CD14-positive monocyte (primary cell): ENCODE results near the gene HORMAD2. TPM values are rescaled to one million over a fixed set of nuclear protein-coding genes. Genes with fewer than 3 reads are reported as not detected.

ENCODE experiments used
- DNase-seq, 3 donors: peaks; one replicate each; pipeline ENCODE4 v3.0.0-alpha.2; 2011 to 2022
- H2AFZ ChIP-seq: 2 replicates; pipeline ENCODE4 v1.6.0; 2012; ENCODE audit warnings: mild to moderate bottlenecking, low read depth, low read length, inconsistent platforms; ENCODE audit not compliant: insufficient read depth, poor library complexity, severe bottlenecking
- H3K27ac ChIP-seq, 2 donors: 1 replicate in 1 of 2; 2 replicates in 1 of 2; pipeline ENCODE4 v1.5.1; 2012 to 2013; ENCODE audit warnings: low read length in 2 of 2, control low read depth in 1 of 2, inconsistent platforms in 1 of 2, low read depth in 1 of 2, mild to moderate bottlenecking in 1 of 2
- H3K27me3 ChIP-seq, 2 donors: one replicate each; pipeline versions ENCODE4 v1.6.0 to v1.6.1; 2011 to 2013; ENCODE audit warnings: low read length in 2 of 2; ENCODE audit not compliant: control insufficient read depth in 2 of 2, insufficient read depth in 2 of 2
- H3K36me3 ChIP-seq, 2 donors: replicated peaks in 1 of 2; 1 replicate in 1 of 2; 2 replicates in 1 of 2; pipeline versions ENCODE4 v1.5.1 to v1.6.1; 2012 to 2013; ENCODE audit warnings: low read length in 2 of 2, control low read depth in 1 of 2, inconsistent platforms in 1 of 2, mild to moderate bottlenecking in 1 of 2; ENCODE audit not compliant: insufficient read depth in 2 of 2, control insufficient read depth in 1 of 2
- H3K4me1 ChIP-seq, 2 donors: 1 replicate in 1 of 2; 2 replicates in 1 of 2; pipeline versions ENCODE4 v1.5.1 to v1.6.1; 2012 to 2013; ENCODE audit warnings: low read length in 2 of 2, control low read depth in 1 of 2, inconsistent platforms in 1 of 2, mild to moderate bottlenecking in 1 of 2, moderate library complexity in 1 of 2; ENCODE audit not compliant: insufficient read depth in 2 of 2, control insufficient read depth in 1 of 2
- H3K4me2 ChIP-seq: replicated peaks from 2 replicates; pipeline ENCODE3; 2012; ENCODE audit warnings: low read length, moderate library complexity, mild to moderate bottlenecking; ENCODE audit not compliant: poor library complexity, severe bottlenecking; ENCODE audit errors: extremely low read depth
- H3K4me3 ChIP-seq, 3 experiments: fragments of 200-600 bp in 1 of 3; sonication (generic) in 1 of 3; replicated peaks in 1 of 3; 1 replicate in 2 of 3; 2 replicates in 1 of 3; pipeline ENCODE4 v1.5.1; 2011 to 2013; ENCODE audit warnings: low read length in 3 of 3, mild to moderate bottlenecking in 3 of 3, control low read depth in 2 of 3, low read depth in 2 of 3, inconsistent platforms in 1 of 3, moderate library complexity in 1 of 3
- H3K79me2 ChIP-seq: 2 replicates; pipeline ENCODE4 v1.6.0; 2012; ENCODE audit warnings: mild to moderate bottlenecking, control low read depth, inconsistent platforms, low read length, moderate library complexity; ENCODE audit not compliant: insufficient read depth
- H3K9ac ChIP-seq: 2 replicates; pipeline ENCODE4 v1.6.0; 2017; ENCODE audit warnings: low read length, mild to moderate bottlenecking; ENCODE audit not compliant: insufficient read depth, poor library complexity, severe bottlenecking
- H3K9me3 ChIP-seq, 2 donors: replicated peaks in 1 of 2; 1 replicate in 1 of 2; 2 replicates in 1 of 2; pipeline versions ENCODE4 v1.5.1 to v1.6.1; 2012 to 2013; ENCODE audit warnings: low read length in 2 of 2, control low read depth in 1 of 2; ENCODE audit not compliant: control insufficient read depth in 1 of 2, insufficient read depth in 1 of 2
- H4K20me1 ChIP-seq: 2 replicates; pipeline ENCODE4 v1.6.0; 2012; ENCODE audit warnings: mild to moderate bottlenecking, low read length, control low read depth, moderate library complexity; ENCODE audit not compliant: insufficient read depth
- H3K27ac Mint-ChIP-seq, 7 donors: one replicate each; pipeline ENCODE4 v1.8.0; 2020; ENCODE audit warnings: mild to moderate bottlenecking in 7 of 7, mixed read lengths in 7 of 7, moderate library complexity in 6 of 7, inconsistent platforms in 2 of 7
- H3K27me3 Mint-ChIP-seq, 3 donors: one replicate each; pipeline ENCODE4 v1.8.0; 2021 to 2022; ENCODE audit warnings: low read depth in 3 of 3, mild to moderate bottlenecking in 3 of 3, mixed read lengths in 3 of 3, moderate library complexity in 3 of 3, inconsistent platforms in 1 of 3
- H3K36me3 Mint-ChIP-seq, 2 donors: one replicate each; pipeline ENCODE4 v1.8.0; 2020; ENCODE audit warnings: mixed read lengths in 2 of 2, inconsistent platforms in 1 of 2, mild to moderate bottlenecking in 1 of 2
- H3K4me1 Mint-ChIP-seq: one replicate; pipeline ENCODE4 v1.8.0; 2020; ENCODE audit warnings: mild to moderate bottlenecking, mixed read lengths
- H3K4me3 Mint-ChIP-seq, 2 donors: one replicate each; pipeline ENCODE4 v1.8.0; 2020; ENCODE audit warnings: mild to moderate bottlenecking in 2 of 2, mixed read lengths in 2 of 2, moderate library complexity in 1 of 2
- H3K9me3 Mint-ChIP-seq, 7 donors: one replicate each; pipeline ENCODE4 v1.8.0; 2020 to 2022; ENCODE audit warnings: mixed read lengths in 7 of 7, mild to moderate bottlenecking in 6 of 7, moderate library complexity in 6 of 7, inconsistent platforms in 2 of 7
- WGBS: methylation state at CpG from one replicate; pipeline ENCODE4 v1.1.5; 2013; ENCODE audit warnings: missing lambda C conversion rate; ENCODE audit not compliant: insufficient coverage; 5-methylcytosine and 5-hydroxymethylcytosine counted together
- intact Hi-C, 2 donors: fragments of 100-400 bp; cut with micrococcal nuclease; formaldehyde crosslinking; loops; one replicate each; pipeline versions ENCODE4 v1.15.0 to v1.15.1; 2023
- polyA plus RNA-seq, 3 donors: library from polyadenylated mRNA; depleted of rRNA in 1 of 3; unstranded in 2 of 3; stranded (reverse) in 1 of 3; fragments of 300-500 nt in 2 of 3; fragments of >200 nt in 1 of 3; fragmentation: Illumina TruSeq in 2 of 3; gene quantifications; 1 replicate in 2 of 3; 2 replicates in 1 of 3; pipeline ENCODE4 v1.2.3, GENCODE V29; 2012 to 2021
- TF ChIP-seq, protein P1 (sequence below): fragments of 200-600 bp; IDR thresholded peaks from one replicate; pipeline ENCODE4 v1.8.0; 2022; ENCODE audit warnings: antibody characterized with exemption, mild to moderate bottlenecking

Gene HORMAD2
- polyA plus RNA-seq, 3 donors: not detected

DNA sequence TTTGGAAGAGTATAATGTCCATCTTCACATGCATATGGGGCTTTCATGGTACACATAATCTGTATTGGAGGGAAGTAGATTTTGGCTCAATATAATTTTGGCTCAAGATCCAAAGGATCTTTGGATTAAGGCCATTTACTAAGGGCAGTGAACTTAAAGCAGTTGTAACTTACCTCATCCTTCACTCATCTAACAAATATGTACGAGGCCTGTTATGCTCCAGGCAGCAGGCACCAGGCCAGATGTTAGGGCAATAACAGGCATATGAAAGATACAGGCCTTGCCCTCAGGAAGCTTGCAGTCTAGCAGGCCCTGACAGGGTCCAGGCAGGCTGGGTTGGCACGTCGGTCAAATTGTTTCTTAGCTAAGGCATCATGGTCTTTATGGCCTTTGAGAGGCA lies 121.7 kb downstream of the HORMAD2 start:
- TF ChIP-seq, protein P1, sequence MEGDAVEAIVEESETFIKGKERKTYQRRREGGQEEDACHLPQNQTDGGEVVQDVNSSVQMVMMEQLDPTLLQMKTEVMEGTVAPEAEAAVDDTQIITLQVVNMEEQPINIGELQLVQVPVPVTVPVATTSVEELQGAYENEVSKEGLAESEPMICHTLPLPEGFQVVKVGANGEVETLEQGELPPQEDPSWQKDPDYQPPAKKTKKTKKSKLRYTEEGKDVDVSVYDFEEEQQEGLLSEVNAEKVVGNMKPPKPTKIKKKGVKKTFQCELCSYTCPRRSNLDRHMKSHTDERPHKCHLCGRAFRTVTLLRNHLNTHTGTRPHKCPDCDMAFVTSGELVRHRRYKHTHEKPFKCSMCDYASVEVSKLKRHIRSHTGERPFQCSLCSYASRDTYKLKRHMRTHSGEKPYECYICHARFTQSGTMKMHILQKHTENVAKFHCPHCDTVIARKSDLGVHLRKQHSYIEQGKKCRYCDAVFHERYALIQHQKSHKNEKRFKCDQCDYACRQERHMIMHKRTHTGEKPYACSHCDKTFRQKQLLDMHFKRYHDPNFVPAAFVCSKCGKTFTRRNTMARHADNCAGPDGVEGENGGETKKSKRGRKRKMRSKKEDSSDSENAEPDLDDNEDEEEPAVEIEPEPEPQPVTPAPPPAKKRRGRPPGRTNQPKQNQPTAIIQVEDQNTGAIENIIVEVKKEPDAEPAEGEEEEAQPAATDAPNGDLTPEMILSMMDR: no peak
- Histone ChIP-seq H3K4me1 (peaks cover 6 to 10% of the 10 kb centered on the region in 2 donors), H3K27me3 (no peaks in the 10 kb centered on the region), H3K9me3 (no peaks in the 10 kb centered on the region), H4K20me1 (no peaks in the 10 kb centered on the region), H3K27ac (no peak overlapping the region), H2AFZ (no peak overlapping the region), H3K36me3 (no peaks in the 10 kb centered on the region), H3K4me3 (no peak overlapping the region), H3K79me2 (no peaks in the 10 kb centered on the region), H3K4me2 (no peak overlapping the region), H3K9ac (no peak overlapping the region)
- H3K9me3 Mint-ChIP-seq: no peaks in the 10 kb centered on the region
- WGBS: 93% methylated on average over 2 of the region's 3 CpGs
- H3K27ac Mint-ChIP-seq: peak overlapping the region in 1 of 7 donors; percentile 63
- intact Hi-C loops: no loop called here
- no peak for DNase-seq
- H3K4me3 Mint-ChIP-seq: no peak overlapping the region
- H3K4me1 Mint-ChIP-seq: peaks cover 19% of the 10 kb centered on the region
- H3K36me3 Mint-ChIP-seq: no peaks in the 10 kb centered on the region
- peaks cover 3 to 5% (median 4%) of the 10 kb centered on the region in 3 donors for H3K27me3 Mint-ChIP-seq

DNA sequence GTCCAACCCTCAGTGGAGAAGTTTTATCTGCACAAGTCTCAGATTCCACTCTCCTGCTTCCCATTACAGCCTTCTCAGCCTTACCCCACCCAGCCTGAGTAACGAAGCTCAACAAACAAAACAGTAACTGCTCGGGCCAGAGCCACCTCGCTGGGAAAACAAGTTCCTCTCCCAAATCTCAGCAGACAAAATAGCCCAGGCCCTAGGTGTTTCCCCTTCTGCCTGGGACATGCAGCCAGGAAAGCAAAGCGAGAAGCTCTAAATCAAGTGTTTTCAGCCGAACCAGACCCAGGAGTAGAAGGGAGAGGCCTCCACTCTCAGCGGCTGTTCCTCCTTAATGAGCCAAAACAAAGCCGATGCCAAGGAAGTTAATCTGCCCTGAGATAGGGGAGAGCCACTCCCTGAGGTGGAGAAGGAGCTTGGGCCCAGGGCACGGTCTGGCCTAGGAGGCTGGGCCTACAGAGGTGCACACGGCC lies 122.3 kb downstream of the HORMAD2 start:
- Histone ChIP-seq H3K4me1 (peaks cover 0 to 6% of the 10 kb centered on the region in 2 donors), H3K4me2 (no peak overlapping the region), H3K9me3 (no peaks in the 10 kb centered on the region), H3K27ac (no peak overlapping the region), H3K27me3 (no peaks in the 10 kb centered on the region), H3K36me3 (no peaks in the 10 kb centered on the region), H3K79me2 (no peaks in the 10 kb centered on the region), H3K4me3 (no peak overlapping the region), H4K20me1 (no peaks in the 10 kb centered on the region), H2AFZ (no peak overlapping the region), H3K9ac (no peak overlapping the region)
- Mint-ChIP-seq H3K9me3 (no peaks in the 10 kb centered on the region), H3K27ac (peak overlapping the region in 5 of 7 donors; percentile 3 to 70 (median 63)), H3K27me3 (peaks cover 3 to 5% (median 4%) of the 10 kb centered on the region in 3 donors), H3K36me3 (no peaks in the 10 kb centered on the region), H3K4me3 (no peak overlapping the region), H3K4me1 (peaks cover 12% of the 10 kb centered on the region)
- 77% methylated on average over 5 of the region's 9 CpGs for WGBS
- intact Hi-C loops: no loop called here
- TF ChIP-seq, protein P1: no peak
- DNase-seq: no peak
